A673 (cell line): ENCODE measurements around the gene ELANE. TPM values are rescaled to one million over a fixed set of nuclear protein-coding genes. Genes with fewer than 3 reads are reported as not detected.
A peak's percentile ranks its signal among the peaks of the same experiment; 100 is the strongest.
"Not testable (repeated sequence)": the region's sequence is repeated elsewhere in the genome, so short reads cannot be mapped to it uniquely, and the experiment has no call there.

Source experiments
- BruUV-seq: library from RNA; stranded (reverse); fragments of 400-500 nt; replicated peaks from 2 replicates; lab custom pipeline; 2021; lab: Mats Ljungman, UMichigan
- CTCF ChIA-PET: fragments of 300-600 bp; sonication (Branson Sonifier 250); formaldehyde crosslinking; loops from one replicate; lab custom pipeline; 2022; ENCODE audit warnings: antibody characterized with exemption; lab: Charles Lee
- POLR2A ChIA-PET: fragments of 300-600 bp; sonication (Branson Sonifier 250); formaldehyde crosslinking; loops from one replicate; lab custom pipeline; 2022; ENCODE audit warnings: antibody characterized with exemption; ENCODE audit not compliant: low non-redundant PET; lab: Charles Lee
- DNase-seq: peaks from one replicate; pipeline ENCODE4 v3.0.0-alpha.2; 2015; ENCODE audit warnings: low spot score
- H3K27ac ChIP-seq: fragments of 200-600 bp; sonication (generic); 2 replicates; pipeline ENCODE4 v1.5.1; 2016; ENCODE audit warnings: mixed run types, low read depth, mild to moderate bottlenecking, mixed read lengths, antibody characterized with exemption, low read length; ENCODE audit not compliant: poor library complexity, severe bottlenecking
- H3K27me3 ChIP-seq: fragments of 200-600 bp; sonication (generic); replicated peaks from 2 replicates; pipeline ENCODE4 v1.6.1; 2017; ENCODE audit warnings: mixed run types, low read depth, mild to moderate bottlenecking, mixed read lengths, antibody characterized with exemption, low read length; ENCODE audit not compliant: insufficient read depth, poor library complexity
- H3K36me3 ChIP-seq: fragments of 200-600 bp; sonication (generic); 2 replicates; pipeline ENCODE4 v1.6.1; 2016; ENCODE audit warnings: mixed run types, mild to moderate bottlenecking, mixed read lengths, antibody characterized with exemption, low read length; ENCODE audit not compliant: insufficient read depth, poor library complexity, severe bottlenecking
- H3K4me1 ChIP-seq: fragments of 200-600 bp; sonication (generic); 2 replicates; pipeline ENCODE4 v1.6.1; 2017; ENCODE audit warnings: mixed run types, mild to moderate bottlenecking, mixed read lengths, antibody characterized with exemption, low read length; ENCODE audit not compliant: insufficient read depth, poor library complexity, severe bottlenecking
- H3K4me3 ChIP-seq: fragments of 200-600 bp; sonication (generic); 2 replicates; pipeline ENCODE4 v1.5.1; 2016; ENCODE audit warnings: low read depth, mixed run types, mild to moderate bottlenecking, mixed read lengths, low read length; ENCODE audit not compliant: poor library complexity, severe bottlenecking
- H3K9me3 ChIP-seq: fragments of 200-600 bp; sonication (generic); 2 replicates; pipeline ENCODE4 v1.6.1; 2016; ENCODE audit warnings: mixed run types, low read depth, mild to moderate bottlenecking, mixed read lengths, antibody characterized with exemption, low read length; ENCODE audit not compliant: poor library complexity, severe bottlenecking
- CTCF ChIP-seq: fragments of 300-800, 200-600 bp; sonication (generic); conservative IDR thresholded peaks from 2 replicates; pipeline ENCODE4 v1.5.1; 2017; ENCODE audit warnings: low read depth, mild to moderate bottlenecking, antibody characterized with exemption, low read length, moderate library complexity, mixed read lengths
- EZH2 ChIP-seq: fragments of 200-600 bp; sonication (generic); IDR thresholded peaks from 2 replicates; pipeline ENCODE4 v1.6.1; 2017; ENCODE audit warnings: borderline replicate concordance, low read depth, mild to moderate bottlenecking, mixed read lengths, antibody characterized with exemption, low read length; ENCODE audit not compliant: poor library complexity, severe bottlenecking
- intact Hi-C: fragments of 100-400 bp; cut with micrococcal nuclease; formaldehyde crosslinking; loops from one replicate; pipeline ENCODE4 v1.10.0; 2022; ENCODE audit not compliant: unreplicated experiment
- total RNA-seq: library from RNA; stranded (reverse); gene quantifications from 2 replicates; pipeline ENCODE4 v1.2.3, GENCODE V29; 2021

ELANE gene
- total RNA-seq, 1 experiment from 2014 or later = not detected

DNA sequence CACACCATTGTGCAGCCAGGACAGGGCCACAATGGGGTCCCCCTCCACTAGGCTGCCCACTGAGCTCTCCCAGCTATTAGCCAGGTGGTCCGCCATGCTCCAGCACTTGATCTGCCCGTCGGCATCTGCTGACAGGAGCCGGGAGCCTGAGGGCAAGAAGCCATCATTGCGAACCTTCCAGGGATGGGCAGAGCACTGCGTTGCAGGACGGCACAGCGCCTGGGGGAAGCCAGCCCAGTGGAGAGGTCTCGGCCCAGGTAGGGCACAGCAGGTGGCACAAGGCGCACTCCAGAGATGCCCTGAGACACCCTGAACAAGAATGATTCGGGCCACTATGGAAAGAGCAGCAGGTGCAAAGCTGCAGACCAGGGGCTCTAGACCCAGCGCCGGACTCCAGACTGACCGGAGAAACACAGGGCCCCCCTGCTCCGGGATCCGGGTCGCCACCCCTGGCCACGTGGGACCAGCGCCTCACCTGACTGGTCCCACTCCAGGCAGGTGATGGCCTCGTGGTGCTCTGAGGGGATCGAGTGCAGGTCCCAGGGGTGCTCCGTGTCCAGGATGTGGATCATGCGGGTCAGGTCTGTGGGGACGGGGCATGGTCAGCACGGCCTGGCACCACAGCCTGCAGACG lies 37.7 kb downstream of the ELANE start:
- no peaks in the 10 kb centered on the region for H3K4me1 ChIP-seq
- no TSS peak for BruUV-seq

GRCh38 chr19:890831-891230 lies 38.7 kb downstream of the ELANE start:
- Histone ChIP-seq H3K4me3 (no peak overlapping the region), H3K9me3 (no peaks in the 10 kb centered on the region), H3K36me3 (peaks cover 24% of the 10 kb centered on the region), H3K4me1 (no peaks in the 10 kb centered on the region), H3K27me3 (no peaks in the 10 kb centered on the region), H3K27ac (no peak overlapping the region)
- CTCF ChIA-PET = no interaction called here
- DNase-seq = no peak
- TF ChIP-seq EZH2 = no peak
- no peak for TF ChIP-seq CTCF
- BruUV-seq = no TSS peak
- POLR2A ChIA-PET = no interaction called here
- intact Hi-C loops = no loop called here

More for the DNA sequence above, 37.7 kb downstream of the ELANE start:
- Histone ChIP-seq H3K36me3 (peaks cover 32% of the 10 kb centered on the region), H3K27ac (no peak overlapping the region), H3K27me3 (no peaks in the 10 kb centered on the region), H3K9me3 (no peaks in the 10 kb centered on the region), H3K4me3 (no peak overlapping the region)
- DNase-seq = no peak
- TF ChIP-seq EZH2 = no peak
- ChIA-PET CTCF (no interaction called here), POLR2A (no interaction called here)
- intact Hi-C loops = no loop called here

GRCh38 chr19:891421-892200 lies 39.5 kb downstream of the ELANE start:
- DNase-seq, H3K9me3 ChIP-seq, H3K4me1 ChIP-seq, intact Hi-C loops, CTCF ChIA-PET, BruUV-seq, POLR2A ChIA-PET, H3K27me3 ChIP-seq: not testable (repeated sequence)
- Histone ChIP-seq H3K4me3 (peak overlapping the region; percentile 82), H3K27ac (peak overlapping the region; percentile 98), H3K36me3 (peaks cover 24% of the 10 kb centered on the region)

DNA sequence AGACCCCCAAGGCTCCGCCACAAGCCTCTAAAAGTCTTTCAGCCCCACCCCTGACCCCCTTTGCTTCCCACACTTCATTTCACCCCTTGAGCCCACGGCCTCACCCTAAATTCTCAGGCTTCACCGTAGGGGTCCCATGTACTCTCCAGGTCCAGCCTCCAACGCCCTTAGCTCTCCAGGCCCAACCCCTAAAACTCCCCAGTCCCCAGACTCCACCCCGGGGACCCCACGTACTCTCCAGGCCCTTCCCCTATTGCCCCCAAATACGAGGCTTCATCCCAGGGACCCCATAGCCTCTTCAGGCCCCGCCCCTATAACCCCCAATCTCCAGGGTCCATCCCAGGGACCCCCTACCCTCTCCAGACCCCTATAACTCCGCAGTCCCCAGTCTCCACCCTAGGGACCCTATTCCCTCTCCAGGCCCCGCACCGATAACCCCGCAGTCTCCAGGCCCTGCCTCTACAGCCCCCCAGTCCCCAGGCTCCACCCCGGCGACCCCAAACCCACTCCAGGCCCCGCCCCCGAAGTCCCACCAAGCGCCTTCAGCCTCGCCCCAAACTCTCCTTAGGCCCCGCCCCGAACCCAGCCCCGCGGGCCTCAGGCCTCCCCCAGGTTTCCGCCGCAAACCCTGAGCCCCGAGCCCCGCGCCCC lies 40.3 kb downstream of the ELANE start:
- BruUV-seq = no TSS peak
- CTCF ChIA-PET = no interaction called here
- peak overlapping the region; percentile 82 for H3K4me3 ChIP-seq
- peaks cover 24% of the 10 kb centered on the region for H3K36me3 ChIP-seq
- H3K9me3 ChIP-seq = no peaks in the 10 kb centered on the region
- peak overlapping the region; percentile 98 for H3K27ac ChIP-seq
- intact Hi-C loops = no loop called here
- H3K4me1 ChIP-seq = no peaks in the 10 kb centered on the region
- no peaks in the 10 kb centered on the region for H3K27me3 ChIP-seq
- no peak for TF ChIP-seq EZH2
- TF ChIP-seq CTCF = no peak
- POLR2A ChIA-PET = no interaction called here
- peak; percentile 52 for DNase-seq
